PC-3 (cell line): Measurements from ENCODE around the gene CMTM5.

ENCODE experiments used
- EZH2phosphoT487 ChIP-seq: fragments of 300-600 bp; sonication (generic); IDR thresholded peaks from 2 replicates; pipeline ENCODE4 v1.6.1; 2018; ENCODE audit warnings: mild to moderate bottlenecking, antibody characterized with exemption, low read length, borderline replicate concordance
- TF ChIP-seq, protein P1 (sequence below): fragments of 300-600 bp; sonication (generic); conservative IDR thresholded peaks from 2 replicates; pipeline ENCODE4 v1.5.1; 2017; ENCODE audit warnings: antibody characterized with exemption, low read depth, mild to moderate bottlenecking, low read length

DNA sequence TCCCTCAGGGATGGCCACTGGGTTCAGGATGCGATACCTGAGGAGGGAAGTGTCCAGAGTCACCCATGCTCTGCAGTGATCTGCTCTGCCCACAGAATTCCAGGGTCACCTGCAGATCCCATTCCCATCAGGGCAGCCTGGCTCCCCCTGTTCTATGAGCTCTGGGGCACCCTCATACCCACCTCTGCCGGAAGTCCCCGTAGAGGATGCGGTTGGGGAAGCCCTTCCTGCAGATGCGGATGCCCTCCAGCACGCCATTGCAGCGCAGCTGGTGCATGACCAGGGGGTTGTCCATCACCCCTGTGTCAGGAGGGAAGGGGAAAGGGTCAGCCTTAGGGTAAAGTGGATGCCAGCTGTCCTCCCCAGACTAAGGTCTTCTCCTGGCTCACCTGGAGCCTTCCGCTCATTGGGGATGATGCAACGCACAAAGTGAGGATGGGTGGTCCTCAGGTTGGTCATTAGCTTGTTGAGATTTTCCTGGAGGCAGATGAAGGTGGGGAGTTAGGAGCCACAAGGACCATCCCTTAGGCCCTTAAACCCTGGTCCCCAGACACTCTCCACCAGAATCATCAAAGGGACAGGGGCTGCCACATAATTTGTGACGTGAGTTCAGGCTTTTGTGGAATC, 20.0 kb downstream of the CMTM5 start:
- TF ChIP-seq, protein P1, sequence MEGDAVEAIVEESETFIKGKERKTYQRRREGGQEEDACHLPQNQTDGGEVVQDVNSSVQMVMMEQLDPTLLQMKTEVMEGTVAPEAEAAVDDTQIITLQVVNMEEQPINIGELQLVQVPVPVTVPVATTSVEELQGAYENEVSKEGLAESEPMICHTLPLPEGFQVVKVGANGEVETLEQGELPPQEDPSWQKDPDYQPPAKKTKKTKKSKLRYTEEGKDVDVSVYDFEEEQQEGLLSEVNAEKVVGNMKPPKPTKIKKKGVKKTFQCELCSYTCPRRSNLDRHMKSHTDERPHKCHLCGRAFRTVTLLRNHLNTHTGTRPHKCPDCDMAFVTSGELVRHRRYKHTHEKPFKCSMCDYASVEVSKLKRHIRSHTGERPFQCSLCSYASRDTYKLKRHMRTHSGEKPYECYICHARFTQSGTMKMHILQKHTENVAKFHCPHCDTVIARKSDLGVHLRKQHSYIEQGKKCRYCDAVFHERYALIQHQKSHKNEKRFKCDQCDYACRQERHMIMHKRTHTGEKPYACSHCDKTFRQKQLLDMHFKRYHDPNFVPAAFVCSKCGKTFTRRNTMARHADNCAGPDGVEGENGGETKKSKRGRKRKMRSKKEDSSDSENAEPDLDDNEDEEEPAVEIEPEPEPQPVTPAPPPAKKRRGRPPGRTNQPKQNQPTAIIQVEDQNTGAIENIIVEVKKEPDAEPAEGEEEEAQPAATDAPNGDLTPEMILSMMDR, result no peak
- TF ChIP-seq EZH2phosphoT487, result no peak
